Measurements from ENCODE around the gene TEAD3.
"Not testable (repeated sequence)": the region's sequence is repeated elsewhere in the genome, so short reads cannot be mapped to it uniquely, and the experiment has no call there.

Gene TEAD3

DNA sequence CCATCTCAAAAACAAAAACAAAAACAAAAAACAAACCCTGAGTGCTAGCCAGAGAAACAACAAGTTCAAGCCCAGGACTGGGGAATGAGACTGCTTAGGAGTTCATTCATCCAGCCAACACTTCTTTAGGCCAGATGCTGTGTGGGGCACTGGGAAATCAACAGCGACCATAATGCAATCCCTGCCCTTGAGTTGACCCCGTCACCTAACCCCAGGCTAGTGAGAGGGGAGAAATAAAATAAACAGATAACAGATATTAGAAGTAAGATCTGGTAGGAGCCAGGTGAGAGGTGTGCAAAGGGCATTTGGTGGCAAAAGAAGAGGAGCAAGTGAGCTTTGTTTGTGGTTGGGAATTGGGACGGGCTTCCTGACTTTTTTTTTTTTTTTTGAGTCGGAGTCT lies 33.6 kb downstream of the TEAD3 start:
- no peak for DNase-seq
- in situ Hi-C loops (cut with MboI; ENCODE audit: low pct_unique_long_range_greater_than_20kb, low sequenced_read_pairs), result no loop called here

DNA sequence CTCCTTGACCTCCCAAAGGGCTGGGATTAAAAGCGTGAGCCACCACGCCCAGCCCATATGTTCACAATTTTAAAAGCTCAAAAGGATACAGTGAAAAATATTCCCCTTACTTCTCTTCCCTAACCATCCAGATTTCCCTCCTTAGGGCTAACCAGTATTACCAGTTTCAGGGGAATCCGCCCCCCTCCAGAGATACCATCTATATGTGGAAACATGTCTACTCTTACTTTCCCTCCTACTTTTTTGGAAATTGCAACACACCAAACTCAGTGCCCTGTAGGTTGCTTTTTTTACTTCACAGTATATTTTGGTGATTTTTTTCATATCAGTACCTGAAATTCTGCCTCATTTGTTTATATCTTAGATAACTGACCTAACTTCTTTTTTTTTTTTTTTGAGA lies 35.6 kb downstream of the TEAD3 start:
- no peak for DNase-seq
- in situ Hi-C loops (cut with MboI; ENCODE audit: low pct_unique_long_range_greater_than_20kb, low sequenced_read_pairs), result no loop called here

DNA sequence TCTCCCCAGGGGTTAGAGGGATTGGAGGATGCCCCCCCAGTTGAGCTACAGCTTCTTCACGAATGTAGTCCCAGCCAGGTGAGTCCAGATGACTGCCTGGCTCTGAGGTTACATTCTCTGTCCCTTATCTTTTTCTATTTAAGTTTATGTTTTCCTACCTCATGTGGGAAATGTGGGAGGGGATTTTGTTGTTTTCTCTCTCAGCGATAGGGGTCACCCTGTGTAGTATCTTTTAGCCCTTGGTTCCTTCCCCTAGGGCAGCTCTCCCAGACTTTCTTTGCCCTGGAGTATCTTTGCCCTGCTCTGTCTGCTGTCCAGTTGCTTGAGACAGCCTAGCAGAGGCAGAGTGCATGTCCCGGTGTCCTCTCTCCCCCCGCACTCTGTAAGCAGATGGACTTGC lies 39.0 kb downstream of the TEAD3 start:
- in situ Hi-C loops (cut with MboI; ENCODE audit: low pct_unique_long_range_greater_than_20kb, low sequenced_read_pairs), result no loop called here
- DNase-seq, result no peak

GRCh38 chr6:35454391-35455110 lies 42.3 kb downstream of the TEAD3 start:
- no peak for DNase-seq
- in situ Hi-C loops (cut with MboI; ENCODE audit: low pct_unique_long_range_greater_than_20kb, low sequenced_read_pairs), result no loop called here

- in situ Hi-C loops (cut with MboI; ENCODE audit: low pct_unique_long_range_greater_than_20kb, low sequenced_read_pairs), result no loop called here
Measured at GRCh38 chr6:35453236-35453635, 43.6 kb downstream of the TEAD3 start.

DNA sequence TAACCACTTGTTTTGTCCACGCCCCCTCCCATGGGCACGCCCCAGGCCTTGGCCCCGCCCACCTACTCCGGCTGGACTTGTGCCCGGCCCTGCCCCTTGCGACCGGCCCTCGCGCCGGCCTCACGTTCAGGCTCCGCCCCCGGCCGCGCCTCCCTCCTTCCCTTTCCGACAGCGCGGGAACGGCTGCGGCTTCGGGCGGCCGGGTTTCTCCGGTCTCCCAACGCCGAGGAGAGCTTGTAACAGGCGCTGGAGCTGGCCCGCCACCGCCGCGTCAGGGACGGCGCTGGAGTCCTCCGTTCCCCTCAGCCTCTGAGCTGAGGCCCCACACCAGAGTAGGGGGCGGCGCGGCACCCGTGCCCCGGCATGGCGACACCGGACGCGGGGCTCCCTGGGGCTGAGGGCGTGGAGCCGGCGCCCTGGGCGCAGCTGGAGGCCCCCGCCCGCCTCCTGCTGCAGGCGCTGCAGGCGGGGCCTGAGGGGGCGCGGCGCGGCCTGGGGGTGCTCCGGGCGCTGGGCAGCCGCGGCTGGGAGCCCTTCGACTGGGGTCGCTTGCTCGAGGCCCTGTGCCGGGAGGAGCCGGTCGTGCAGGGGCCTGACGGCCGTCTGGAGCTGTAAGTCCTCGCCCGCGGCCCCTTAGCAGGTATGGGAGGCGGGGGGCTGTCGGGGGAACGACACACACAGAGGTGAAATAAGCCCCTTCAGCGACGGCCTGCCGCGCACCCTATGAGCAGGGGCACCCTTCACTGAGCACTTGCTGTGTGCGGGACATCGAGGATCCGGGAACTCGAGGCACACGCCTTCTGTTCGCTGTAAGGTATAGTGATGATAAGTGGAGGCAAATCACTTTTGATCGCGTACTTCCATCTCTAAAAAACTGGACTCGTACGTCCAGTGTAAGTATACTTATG lies 44.4 kb downstream of the TEAD3 start, which contains the start of gene FANCE:
Gene FANCE (plus strand): TSS at position 156 of the 908 bp plus-strand sequence. CDS start 208 bp downstream, at position 364.
- DNase-seq, result peak; percentile 91
- in situ Hi-C loops (cut with MboI; ENCODE audit: low pct_unique_long_range_greater_than_20kb, low sequenced_read_pairs), result no loop called here

More at GRCh38 chr6:35453236-35453635, 43.6 kb downstream of the TEAD3 start:
- no peak for DNase-seq

- DNase-seq, result no peak
- in situ Hi-C loops (cut with MboI; ENCODE audit: low pct_unique_long_range_greater_than_20kb, low sequenced_read_pairs), result no loop called here
Measured at GRCh38 chr6:35451354-35452182, 45.3 kb downstream of the TEAD3 start.

GRCh38 chr6:35449287-35449881 lies 47.5 kb downstream of the TEAD3 start:
- DNase-seq, result peak; percentile 80
- in situ Hi-C loops (cut with MboI; ENCODE audit: low pct_unique_long_range_greater_than_20kb, low sequenced_read_pairs), result no loop called here

DNA sequence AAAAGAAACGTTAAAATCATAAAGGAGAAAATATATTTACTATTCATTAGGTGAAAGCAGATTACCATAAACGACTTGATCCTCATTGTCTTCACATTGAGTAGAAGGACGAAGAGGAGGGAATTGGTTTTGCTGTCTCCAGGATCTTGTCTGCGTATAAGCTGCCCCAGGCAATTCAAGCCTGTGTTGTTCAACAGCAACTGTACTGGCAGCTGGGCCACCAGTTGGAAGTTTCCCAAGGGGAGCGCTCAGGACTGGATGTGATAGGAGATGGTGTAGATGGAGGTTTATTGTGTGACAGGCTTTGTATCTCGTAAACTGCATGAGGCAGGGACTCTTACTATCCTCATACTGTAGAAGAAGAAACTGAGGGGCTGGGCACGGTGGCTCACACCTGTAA lies 48.7 kb downstream of the TEAD3 start:
- DNase-seq, result no peak
- in situ Hi-C loops (cut with MboI; ENCODE audit: low pct_unique_long_range_greater_than_20kb, low sequenced_read_pairs), result no loop called here

GRCh38 chr6:35445691-35446090 lies 51.2 kb downstream of the TEAD3 start:
- no peak for DNase-seq
- in situ Hi-C loops (cut with MboI; ENCODE audit: low pct_unique_long_range_greater_than_20kb, low sequenced_read_pairs), result no loop called here

DNA sequence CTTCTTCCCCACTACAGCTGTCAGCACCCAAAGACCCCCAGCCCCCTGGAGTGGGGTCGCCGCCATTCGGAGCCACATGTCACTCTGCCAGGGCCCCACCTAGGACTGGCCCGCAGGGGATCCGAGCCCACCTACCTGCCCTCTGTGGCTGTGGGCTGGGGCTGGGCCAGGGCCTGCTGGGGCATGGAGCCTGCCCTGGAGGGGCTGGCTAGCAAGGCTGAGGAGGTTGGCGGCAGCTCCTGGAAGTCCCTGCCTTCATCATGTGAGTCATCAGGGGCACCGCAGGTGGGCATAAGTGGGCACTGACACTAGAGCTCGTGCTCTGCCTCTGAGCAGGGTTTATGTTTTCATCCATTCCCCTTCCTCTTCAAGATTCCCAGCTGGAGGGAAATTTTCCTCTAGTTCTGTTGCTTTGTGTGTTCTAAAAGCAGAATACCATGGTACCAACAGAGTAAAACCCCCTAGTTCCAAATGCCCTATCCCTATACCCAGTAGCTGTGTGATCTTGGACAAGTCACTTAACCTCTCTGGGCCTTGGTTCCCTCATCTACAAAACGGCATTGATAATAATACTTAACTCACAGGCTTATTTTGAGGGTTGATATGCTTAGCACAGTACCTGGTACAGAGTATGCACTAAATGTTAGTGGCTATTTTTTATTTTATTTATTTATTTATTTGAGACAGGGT lies 53.4 kb downstream of the TEAD3 start:
- DNase-seq, result no peak
- in situ Hi-C loops (cut with MboI; ENCODE audit: low pct_unique_long_range_greater_than_20kb, low sequenced_read_pairs), result no loop called here

DNA sequence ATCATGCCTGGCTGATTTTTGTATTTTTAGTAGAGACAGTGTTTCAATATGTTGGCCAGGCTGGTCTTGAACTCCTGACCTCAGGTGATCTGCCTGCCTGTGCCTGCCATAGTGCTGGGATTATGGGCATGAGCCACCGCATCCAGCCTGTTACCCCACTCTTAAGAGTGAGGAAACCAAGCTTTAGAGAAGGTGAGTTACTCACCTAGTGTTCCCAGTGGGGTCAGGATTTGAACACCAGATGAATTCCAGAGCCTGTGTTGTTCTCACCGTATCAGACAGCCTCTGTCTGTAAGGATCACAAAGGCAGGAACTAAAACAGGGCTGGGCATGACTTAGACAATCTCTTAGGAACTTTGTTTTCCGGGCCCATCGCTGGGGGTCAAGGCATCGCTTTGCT lies 54.2 kb downstream of the TEAD3 start:
- in situ Hi-C loops (cut with MboI; ENCODE audit: low pct_unique_long_range_greater_than_20kb, low sequenced_read_pairs), result no loop called here
- no peak for DNase-seq

DNA sequence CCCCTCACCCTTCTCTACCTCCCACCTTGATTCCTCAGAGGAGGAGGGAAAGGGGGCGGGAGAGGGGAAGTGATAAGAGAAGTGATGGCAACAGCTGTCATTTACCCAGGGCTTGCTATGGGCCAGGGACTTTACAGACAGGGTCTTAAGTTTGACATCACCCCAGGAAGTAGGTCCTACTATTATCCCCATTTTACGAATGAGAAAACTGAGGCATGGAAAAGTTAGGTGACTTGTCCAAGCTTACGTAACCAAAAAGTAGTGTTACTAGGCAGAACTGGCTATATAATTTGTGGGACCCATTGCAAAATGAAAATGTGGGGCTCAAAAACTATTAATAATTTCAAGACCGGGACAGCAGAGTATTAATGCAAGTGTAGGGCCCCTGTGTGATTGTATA lies 55.2 kb downstream of the TEAD3 start:
- no peak for DNase-seq
- in situ Hi-C loops (cut with MboI; ENCODE audit: low pct_unique_long_range_greater_than_20kb, low sequenced_read_pairs), result no loop called here

- in situ Hi-C loops (cut with MboI; ENCODE audit: low pct_unique_long_range_greater_than_20kb, low sequenced_read_pairs), result no loop called here
- DNase-seq, result no peak
Measured at GRCh38 chr6:35441205-35441604, 55.7 kb downstream of the TEAD3 start.

DNA sequence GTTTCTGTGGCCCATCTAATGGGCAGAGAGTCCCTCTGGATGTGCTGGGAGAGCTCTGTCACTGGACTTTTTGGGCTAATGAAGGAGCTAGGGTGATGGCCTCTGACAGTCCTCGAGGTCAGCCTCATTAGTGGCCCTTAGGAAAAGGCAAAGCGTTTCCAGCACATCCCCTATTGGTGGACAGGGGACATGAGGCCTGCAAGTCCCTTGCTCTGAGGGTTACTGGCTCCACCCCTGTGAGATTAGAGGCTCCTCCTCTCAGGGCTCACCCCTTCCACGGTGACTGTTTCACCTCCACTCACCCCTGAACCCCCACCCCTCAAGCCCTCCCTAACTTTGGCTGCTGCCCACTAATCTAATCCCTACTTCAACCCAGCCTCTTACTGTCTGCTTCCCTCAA lies 57.6 kb downstream of the TEAD3 start:
- no peak for DNase-seq
- in situ Hi-C loops (cut with MboI; ENCODE audit: low pct_unique_long_range_greater_than_20kb, low sequenced_read_pairs), result no loop called here

- in situ Hi-C loops (cut with MboI; ENCODE audit: low pct_unique_long_range_greater_than_20kb, low sequenced_read_pairs); DNase-seq: not testable (repeated sequence)
Measured at GRCh38 chr6:35438378-35439065, 58.4 kb downstream of the TEAD3 start.

DNA sequence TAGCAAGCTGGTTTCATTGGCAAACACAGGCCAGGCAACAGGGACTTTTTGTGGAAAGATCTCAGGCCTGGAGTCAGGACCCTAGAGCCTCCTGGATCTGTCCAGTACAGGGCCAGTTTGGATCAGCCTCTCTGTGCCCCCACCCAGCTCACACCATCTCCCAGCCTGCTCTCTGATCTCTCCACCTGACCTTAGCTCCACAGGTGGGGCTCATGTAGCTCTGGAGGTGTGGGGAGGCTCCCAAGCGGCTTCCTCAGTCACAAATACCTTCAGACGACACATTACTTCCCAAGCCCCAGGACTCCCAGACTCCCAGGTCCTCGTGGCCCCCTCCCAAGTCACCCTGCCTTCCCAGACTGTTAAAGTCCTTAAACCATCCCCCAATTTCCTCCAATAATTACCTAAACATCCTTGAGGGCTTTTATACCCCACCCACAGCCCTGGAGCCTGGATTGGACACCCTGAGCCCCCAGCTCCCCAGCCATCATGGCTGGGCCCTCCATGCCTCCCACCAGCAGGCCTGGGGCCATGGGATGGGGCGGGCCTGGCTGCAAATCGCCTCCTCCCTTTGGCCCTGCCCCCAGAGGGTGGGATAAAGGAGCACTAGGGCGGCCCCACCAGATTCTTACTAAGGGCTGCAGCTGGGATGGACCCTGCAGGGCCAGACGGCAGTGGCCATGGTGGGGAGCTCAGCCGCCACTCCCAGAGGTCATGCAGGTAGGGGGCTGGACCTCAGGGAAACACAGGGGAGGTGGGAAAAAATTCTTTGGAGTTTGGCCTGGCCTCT lies 60.6 kb downstream of the TEAD3 start:
- DNase-seq, result no peak
- in situ Hi-C loops (cut with MboI; ENCODE audit: low pct_unique_long_range_greater_than_20kb, low sequenced_read_pairs), result no loop called here

All from KBM-7 (cell line).